Panc1 (cell line): ENCODE results near the gene DPH6. TPM values are rescaled to one million over a fixed set of nuclear protein-coding genes. Genes with fewer than 3 reads are reported as not detected.

ENCODE experiments used
- ATAC-seq: fragments of 200-7000 bp; cut with Tn5 transposase; 2 replicates; pipeline ENCODE4 v1.9.1; 2020; ENCODE audit warnings: mild to moderate bottlenecking, moderate library complexity
- BruUV-seq: library from RNA; stranded (reverse); fragments of 400-500 nt; replicated peaks from 2 replicates; lab custom pipeline; 2021; lab: Mats Ljungman, UMichigan
- CTCF ChIA-PET: fragments of 300-600 bp; sonication (Branson Sonifier 250); formaldehyde crosslinking; loops from one replicate; lab custom pipeline; 2022; ENCODE audit warnings: antibody characterized with exemption; lab: Charles Lee
- POLR2A ChIA-PET: fragments of 300-600 bp; sonication (Branson Sonifier 250); formaldehyde crosslinking; loops from one replicate; lab custom pipeline; 2022; ENCODE audit warnings: antibody characterized with exemption; lab: Charles Lee
- DNase-seq: peaks from one replicate; pipeline ENCODE4 v3.0.0-alpha.2; 2010; ENCODE audit warnings: low read depth, low spot score
- H3K27ac ChIP-seq: 2 replicates; pipeline ENCODE4 v1.5.1; 2011; ENCODE audit warnings: mild to moderate bottlenecking, low read length, inconsistent platforms
- H3K27me3 ChIP-seq: fragments of 200-500 bp; sonication (Bioruptor generic); 2 replicates; pipeline ENCODE4 v1.6.0; 2014; ENCODE audit warnings: low read length, inconsistent platforms; ENCODE audit not compliant: control insufficient read depth, insufficient read depth
- H3K36me3 ChIP-seq: fragments of 200-500 bp; sonication (Bioruptor generic); 2 replicates; pipeline ENCODE4 v1.5.1; 2014; ENCODE audit warnings: inconsistent platforms, mild to moderate bottlenecking, low read length, moderate library complexity; ENCODE audit not compliant: control insufficient read depth, insufficient read depth
- H3K4me1 ChIP-seq: 2 replicates; pipeline ENCODE4 v1.5.1; 2011; ENCODE audit warnings: inconsistent platforms, mild to moderate bottlenecking, low read length, moderate library complexity; ENCODE audit not compliant: control insufficient read depth, insufficient read depth
- H3K4me3 ChIP-seq, 2 experiments: 2 replicates each; pipeline ENCODE4 v1.5.1; 2011 to 2012; ENCODE audit warnings: low read depth in 2 of 2, low read length in 2 of 2, mild to moderate bottlenecking in 2 of 2, inconsistent platforms in 1 of 2, moderate library complexity in 1 of 2
- H3K9me3 ChIP-seq: fragments of 200-500 bp; sonication (Bioruptor generic); 2 replicates; pipeline ENCODE4 v1.5.1; 2014; ENCODE audit warnings: low read depth, mild to moderate bottlenecking, inconsistent platforms, low read length, moderate library complexity; ENCODE audit not compliant: control insufficient read depth, insufficient read depth
- CTCF ChIP-seq: fragments of 450-650 bp; IDR thresholded peaks from 2 replicates; pipeline ENCODE4 v1.5.1; 2017; ENCODE audit warnings: mild to moderate bottlenecking
- POLR2AphosphoS5 ChIP-seq: IDR thresholded peaks from 2 replicates; pipeline ENCODE4 v1.6.1; 2012; ENCODE audit warnings: mild to moderate bottlenecking, low read depth, low read length, moderate library complexity
- REST ChIP-seq, 2 experiments: IDR thresholded peaks; 2 replicates each; pipeline ENCODE4 v1.6.1; 2011 to 2012; ENCODE audit warnings: low read depth in 2 of 2, control low read depth in 1 of 2, low read length in 1 of 2, mild to moderate bottlenecking in 1 of 2, moderate library complexity in 1 of 2; ENCODE audit not compliant: insufficient read depth in 1 of 2
- SIN3A ChIP-seq: IDR thresholded peaks from 2 replicates; pipeline ENCODE4 v1.6.1; 2012; ENCODE audit warnings: low read depth, mild to moderate bottlenecking, low read length, moderate library complexity, borderline replicate concordance; ENCODE audit not compliant: insufficient read depth
- TCF7L2 ChIP-seq: IDR thresholded peaks from 2 replicates; pipeline ENCODE4 v1.6.1; 2011; ENCODE audit warnings: mild to moderate bottlenecking, low read depth, low read length, inconsistent platforms
- in situ Hi-C: cut with HindIII; loops from 2 replicates; pipeline ENCODE4 v1.10.0; 2016; ENCODE audit warnings: low sequenced_read_pairs, low pct_unique_long_range_greater_than_20kb
- intact Hi-C: fragments of 100-400 bp; cut with micrococcal nuclease; formaldehyde crosslinking; loops from one replicate; pipeline ENCODE4 v1.10.0; 2022; ENCODE audit not compliant: unreplicated experiment
- total RNA-seq: library from RNA; stranded (reverse); gene quantifications from one replicate; pipeline ENCODE4 v1.2.1, GENCODE V29; 2021; ENCODE audit not compliant: unreplicated experiment

DPH6 gene
- total RNA-seq, 1 experiment from 2014 or later: 24.0 TPM

GRCh38 chr15:35561308-35561707 lies 15.3 kb upstream of the DPH6 start:
- CTCF ChIA-PET: no interaction called here
- ATAC-seq (no peak), DNase-seq (no peak)
- intact Hi-C loops (no loop called here), in situ Hi-C loops (no loop called here)
- Histone ChIP-seq H3K9me3 (no peaks in the 10 kb centered on the region), H3K27me3 (no peaks in the 10 kb centered on the region), H3K4me1 (no peaks in the 10 kb centered on the region), H3K36me3 (no peaks in the 10 kb centered on the region), H3K4me3 (no peak overlapping the region), H3K27ac (no peak overlapping the region)
- BruUV-seq: no TSS peak
- TF ChIP-seq SIN3A: no peak
- no peak for TF ChIP-seq POLR2AphosphoS5
- TF ChIP-seq REST (IDR thresholded peaks at IDR 0.05; ENCODE audit: insufficient read depth in 1 of 2, low read depth in 2 of 2, low read length in 1 of 2): no peak
- TF ChIP-seq TCF7L2: no peak
- TF ChIP-seq CTCF: no peak
- POLR2A ChIA-PET: no interaction called here

- ATAC-seq (no peak), DNase-seq (no peak)
- TF ChIP-seq REST (IDR thresholded peaks at IDR 0.05; ENCODE audit: insufficient read depth in 1 of 2, low read depth in 2 of 2, low read length in 1 of 2): no peak
- no peak for TF ChIP-seq TCF7L2
- no peak for TF ChIP-seq CTCF
- TF ChIP-seq POLR2AphosphoS5: no peak
- TF ChIP-seq SIN3A: no peak
- H3K36me3 ChIP-seq: no peaks in the 10 kb centered on the region
- no peaks in the 10 kb centered on the region for H3K27me3 ChIP-seq
- ChIA-PET POLR2A (no interaction called here), CTCF (no interaction called here)
- intact Hi-C loops: no loop called here
- no peak overlapping the region for H3K4me3 ChIP-seq
- H3K27ac ChIP-seq: no peak overlapping the region
- no peaks in the 10 kb centered on the region for H3K4me1 ChIP-seq
- no TSS peak for BruUV-seq
- in situ Hi-C loops: no loop called here
- no peaks in the 10 kb centered on the region for H3K9me3 ChIP-seq
These were observed 14.9 kb upstream of the DPH6 start for GRCh38 chr15:35560870-35561269.
